GM12878 (cell line): ENCODE results near the gene HOATZ. TPM values are rescaled to one million over a fixed set of nuclear protein-coding genes. Genes with fewer than 3 reads are reported as not detected.
A peak's percentile ranks its signal among the peaks of the same experiment; 100 is the strongest.

Experiments used
- ATAC-seq: fragments of 200-7000 bp; cut with Tn5 transposase; 3 replicates; pipeline ENCODE4 v1.9.1; 2020; ENCODE audit warnings: mild to moderate bottlenecking, moderate library complexity
- BruUV-seq: library from RNA; stranded (reverse); fragments of 400-500 nt; replicated peaks from 2 replicates; lab custom pipeline; 2021; lab: Mats Ljungman, UMichigan
- CTCF ChIA-PET: fragments of 300-600 bp; sonication (Branson Sonifier 250); formaldehyde crosslinking; extraction: SDS; loops from one replicate; lab custom pipeline; 2021; ENCODE audit warnings: inconsistent platforms; lab: Yijun Ruan, JAX
- POLR2A ChIA-PET: fragments of 350-600 bp; formaldehyde crosslinking; extraction: SDS; loops from one replicate; lab custom pipeline; 2021; ENCODE audit warnings: inconsistent platforms; lab: Charles Lee
- RAD21 ChIA-PET: fragments of 300-600 bp; sonication (Branson Sonifier 250); formaldehyde crosslinking; loops from one replicate; lab custom pipeline; 2023; ENCODE audit warnings: antibody characterized with exemption; ENCODE audit not compliant: unreplicated experiment; lab: Charles Lee
- SMC1A ChIA-PET: fragments of 300-600 bp; sonication (Branson Sonifier 250); formaldehyde crosslinking; loops from one replicate; lab custom pipeline; 2023; ENCODE audit not compliant: unreplicated experiment, uncharacterized antibody; lab: Charles Lee
- DNase-seq: peaks from one replicate; pipeline ENCODE4 v3.0.0-alpha.2; 2011; ENCODE audit warnings: low read depth, low spot score
- FAIRE-seq: peaks from 3 replicates; lab custom pipeline; 2011; peaks lifted over from hg19 to GRCh38; lab: Jason Lieb, UNC
- H2AFZ ChIP-seq: 2 replicates; pipeline ENCODE4 v1.6.0; 2011; ENCODE audit warnings: low read depth, low read length, control low read depth; ENCODE audit not compliant: control insufficient read depth
- H3K27ac ChIP-seq: 2 replicates; pipeline ENCODE4 v1.5.1; 2011; ENCODE audit warnings: control low read depth; ENCODE audit not compliant: control insufficient read depth, insufficient read depth
- H3K27me3 ChIP-seq, 2 experiments: replicated peaks in 1 of 2; 2 replicates each; pipeline versions ENCODE4 v1.6.0 to v1.6.1; 2011; ENCODE audit warnings: low read length in 1 of 2; ENCODE audit not compliant: control insufficient read depth in 2 of 2, insufficient read depth in 2 of 2
- H3K36me3 ChIP-seq, 2 experiments: 2 replicates each; pipeline ENCODE4 v1.5.1; 2011; ENCODE audit warnings: low read length in 1 of 2; ENCODE audit not compliant: control insufficient read depth in 2 of 2, insufficient read depth in 2 of 2
- H3K4me1 ChIP-seq: 2 replicates; pipeline ENCODE4 v1.6.1; 2011; ENCODE audit warnings: mild to moderate bottlenecking, low read length, moderate library complexity, mixed read lengths; ENCODE audit not compliant: control insufficient read depth, insufficient read depth
- H3K4me2 ChIP-seq: 2 replicates; pipeline ENCODE4 v1.6.0; 2011; ENCODE audit warnings: control low read depth; ENCODE audit not compliant: control insufficient read depth, insufficient read depth
- H3K4me3 ChIP-seq: fragments of 200-600 bp; sonication (generic); 2 replicates; pipeline ENCODE4 v1.5.1; 2016
- H3K79me2 ChIP-seq: 2 replicates; pipeline ENCODE4 v1.6.0; 2011; ENCODE audit warnings: low read length; ENCODE audit not compliant: control insufficient read depth, insufficient read depth
- H3K9ac ChIP-seq: 2 replicates; pipeline ENCODE4 v1.8.0; 2011; ENCODE audit warnings: low read length, control low read depth, mixed read lengths; ENCODE audit not compliant: control insufficient read depth, insufficient read depth
- H3K9me3 ChIP-seq: replicated peaks from 3 replicates; pipeline ENCODE4 v1.5.1; 2011; ENCODE audit warnings: mild to moderate bottlenecking, low read length; ENCODE audit not compliant: control insufficient read depth, insufficient read depth
- H4K20me1 ChIP-seq: 2 replicates; pipeline ENCODE4 v1.6.0; 2011; ENCODE audit not compliant: control insufficient read depth, insufficient read depth
- CHD2 ChIP-seq: IDR thresholded peaks from 2 replicates; pipeline ENCODE4 v1.6.1; 2011; ENCODE audit warnings: low read depth, low read length, improper control_type of control experiment, borderline replicate concordance
- ESRRA ChIP-seq: IDR thresholded peaks from 2 replicates; pipeline ENCODE4 v1.6.1; 2012; ENCODE audit warnings: mild to moderate bottlenecking, low read length, improper control_type of control experiment
- JUNB ChIP-seq: IDR thresholded peaks from 2 replicates; pipeline ENCODE4 v1.6.1; 2016; ENCODE audit warnings: antibody characterized with exemption, mild to moderate bottlenecking
- LARP7 ChIP-seq: fragments of 450-650 bp; IDR thresholded peaks from 2 replicates; pipeline ENCODE4 v1.6.1; 2017; ENCODE audit warnings: mild to moderate bottlenecking
- NFIC ChIP-seq: IDR thresholded peaks from 2 replicates; pipeline ENCODE4 v1.6.1; 2012; ENCODE audit warnings: low read depth, mild to moderate bottlenecking, inconsistent platforms, low read length, moderate library complexity
- SRF ChIP-seq, 2 experiments: IDR thresholded peaks; 2 replicates each; pipeline ENCODE4 v1.6.1; 2011; ENCODE audit warnings: low read depth in 2 of 2, low read length in 2 of 2, mild to moderate bottlenecking in 1 of 2, moderate library complexity in 1 of 2
- TARDBP ChIP-seq: IDR thresholded peaks from 2 replicates; pipeline ENCODE4 v1.6.1; 2016; ENCODE audit warnings: borderline replicate concordance
- YBX1 ChIP-seq: fragments of 450-650 bp; IDR thresholded peaks from 2 replicates; pipeline ENCODE4 v1.6.1; 2016; ENCODE audit warnings: antibody characterized with exemption
- WGBS: methylation state at CpG from one replicate; pipeline ENCODE4 v1.1.6; 2016; ENCODE audit warnings: low lambda C conversion rate; ENCODE audit not compliant: insufficient replicate concordance, insufficient coverage; ENCODE audit errors: missing lambda C conversion rate; 5-methylcytosine and 5-hydroxymethylcytosine counted together
- in situ Hi-C: fragments of 300-500 bp; cut with MboI; formaldehyde crosslinking; loops from 9 replicates; pipeline ENCODE4 v1.14.3; 2018; ENCODE audit warnings: mixed read lengths
- intact Hi-C: fragments of 100-400 bp; cut with micrococcal nuclease; formaldehyde crosslinking; loops from one replicate; pipeline ENCODE4 v1.14.2; 2022; ENCODE audit not compliant: unreplicated experiment
- polyA plus RNA-seq, 11 experiments: library from polyadenylated mRNA; depleted of rRNA in 4 of 11; unstranded in 6 of 11; stranded (reverse) in 5 of 11; fragments of >200 nt; fragmentation: Nextera tagmentation in 4 of 11; fragmentation: Illumina TruSeq in 1 of 11; extraction: Ambion mirVana in 4 of 11; extraction: Trizol in 1 of 11; gene quantifications; 1 replicate in 1 of 11; 2 replicates in 10 of 11; pipeline versions ENCODE4 v1.2.1 to v1.2.3, GENCODE V29; 2011 to 2016; ENCODE audit warnings: inconsistent platforms in 2 of 11, missing spikeins in 2 of 11, low read depth in 1 of 11
- total RNA-seq, 4 experiments: library from RNA; depleted of rRNA in 3 of 4; stranded (reverse); fragments of >200 nt in 3 of 4; fragmentation: Illumina TruSeq in 1 of 4; extraction: Trizol in 1 of 4; gene quantifications; 2 replicates each; pipeline versions ENCODE4 v1.2.1 to v1.2.3, GENCODE V29; 2013 to 2021
- TF ChIP-seq, protein P1 (sequence below): fragments of 450-650 bp; IDR thresholded peaks from 2 replicates; pipeline ENCODE4 v1.6.1; 2018; ENCODE audit warnings: mild to moderate bottlenecking, low read depth, moderate library complexity; ENCODE audit not compliant: partially characterized antibody

HOATZ gene
- total and polyA plus RNA-seq, 10 of the 15 experiments (the other 5 are each of a cell fraction or from before 2014, with no cell fraction given), result 0.28 TPM; not detected in 9

DNA sequence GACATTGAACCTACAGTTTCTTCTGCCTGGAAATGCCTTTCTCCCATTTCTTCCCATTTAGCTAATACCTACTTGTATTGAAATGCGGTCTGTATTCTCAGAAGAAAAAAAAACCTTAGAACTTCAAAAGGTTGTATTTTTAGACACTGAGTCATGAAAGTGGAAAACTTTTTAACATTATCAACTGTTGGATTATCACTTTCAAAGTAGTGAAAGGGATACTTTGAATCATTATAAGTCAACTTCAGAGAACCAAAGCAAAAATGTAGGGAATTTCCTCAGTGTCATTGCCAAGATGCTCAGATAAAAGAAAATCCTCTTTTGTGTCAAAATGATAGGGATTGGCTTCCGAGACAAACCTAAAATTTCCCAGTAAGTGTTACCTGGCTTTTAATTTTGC is 6.6 kb downstream of the HOATZ start:
- no peak for TF ChIP-seq TARDBP
- TF ChIP-seq JUNB, result peak; percentile 36; the same call in 1 of the 2 replicates
- peak; percentile 55; the same call in 1 of the 2 replicates for TF ChIP-seq NFIC
- no peaks in the 10 kb centered on the region for H3K27me3 ChIP-seq
- no peak overlapping the region for H3K4me2 ChIP-seq
- ChIA-PET CTCF (interaction anchor here (1.1 kb wide), 1 partner anchor 11 kb away, joined by 5 read pairs; no protein-coding TSS in a partner anchor), RAD21 (no interaction called here), POLR2A (interaction anchor here (0.6 kb wide), 1 partner anchor 241 kb away, joined by 4 read pairs; no protein-coding TSS in a partner anchor), SMC1A (no interaction called here)
- FAIRE-seq, result no peak
- H2AFZ ChIP-seq, result no peak overlapping the region
- H3K9me3 ChIP-seq, result no peaks in the 10 kb centered on the region
- H3K79me2 ChIP-seq, result no peaks in the 10 kb centered on the region
- no peak for DNase-seq
- intact Hi-C loops (no loop called here), in situ Hi-C loops (no loop called here)
- no peaks in the 10 kb centered on the region for H4K20me1 ChIP-seq
- H3K27ac ChIP-seq, result no peak overlapping the region
- no peaks in the 10 kb centered on the region for H3K36me3 ChIP-seq
- H3K4me1 ChIP-seq, result no peaks in the 10 kb centered on the region
- H3K9ac ChIP-seq, result no peak overlapping the region
- no TSS peak for BruUV-seq
- no peak overlapping the region for H3K4me3 ChIP-seq
- no peak for ATAC-seq
- 0% methylated on average over 2 of the region's 2 CpGs for WGBS

DNA sequence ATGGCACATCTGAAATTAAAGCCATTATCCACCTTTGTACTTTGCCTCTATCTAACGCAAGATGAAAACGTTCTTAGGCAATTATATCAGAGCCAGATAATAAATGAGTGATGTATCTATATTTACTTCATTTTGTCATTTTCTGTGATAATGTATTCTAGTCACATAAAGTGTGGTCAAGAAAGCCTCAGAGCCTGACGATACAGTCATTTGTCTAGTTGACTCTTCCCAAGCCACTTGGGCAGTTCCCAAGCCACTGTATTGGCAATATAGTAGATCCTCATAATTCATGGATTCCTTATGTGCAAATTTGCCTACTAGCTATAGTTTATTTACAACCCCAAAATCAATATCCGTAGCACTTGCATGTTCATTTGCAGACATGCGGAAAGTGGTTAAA is 7.8 kb downstream of the HOATZ start:
- no peaks in the 10 kb centered on the region for H3K27me3 ChIP-seq
- intact Hi-C loops, result no loop called here
- CTCF ChIA-PET, result interaction anchor here (0.6 kb wide), 1 partner anchor 61 kb away, joined by 3 read pairs; no protein-coding TSS in a partner anchor
- no peaks in the 10 kb centered on the region for H3K36me3 ChIP-seq
- H4K20me1 ChIP-seq, result no peaks in the 10 kb centered on the region
- 60% methylated on average over 5 of the region's 5 CpGs for WGBS
- POLR2A ChIA-PET, result no interaction called here
- no peak overlapping the region for H3K4me3 ChIP-seq
- H3K4me2 ChIP-seq, result no peak overlapping the region
- no peak overlapping the region for H3K9ac ChIP-seq
- no peak for ATAC-seq
- TF ChIP-seq SRF (IDR thresholded peaks at IDR 0.05; ENCODE audit: low read depth in 2 of 2, low read length in 2 of 2) (no peak), CHD2 (no peak), YBX1 (no peak), LARP7 (no peak), ESRRA (no peak)
- TF ChIP-seq, protein P1, sequence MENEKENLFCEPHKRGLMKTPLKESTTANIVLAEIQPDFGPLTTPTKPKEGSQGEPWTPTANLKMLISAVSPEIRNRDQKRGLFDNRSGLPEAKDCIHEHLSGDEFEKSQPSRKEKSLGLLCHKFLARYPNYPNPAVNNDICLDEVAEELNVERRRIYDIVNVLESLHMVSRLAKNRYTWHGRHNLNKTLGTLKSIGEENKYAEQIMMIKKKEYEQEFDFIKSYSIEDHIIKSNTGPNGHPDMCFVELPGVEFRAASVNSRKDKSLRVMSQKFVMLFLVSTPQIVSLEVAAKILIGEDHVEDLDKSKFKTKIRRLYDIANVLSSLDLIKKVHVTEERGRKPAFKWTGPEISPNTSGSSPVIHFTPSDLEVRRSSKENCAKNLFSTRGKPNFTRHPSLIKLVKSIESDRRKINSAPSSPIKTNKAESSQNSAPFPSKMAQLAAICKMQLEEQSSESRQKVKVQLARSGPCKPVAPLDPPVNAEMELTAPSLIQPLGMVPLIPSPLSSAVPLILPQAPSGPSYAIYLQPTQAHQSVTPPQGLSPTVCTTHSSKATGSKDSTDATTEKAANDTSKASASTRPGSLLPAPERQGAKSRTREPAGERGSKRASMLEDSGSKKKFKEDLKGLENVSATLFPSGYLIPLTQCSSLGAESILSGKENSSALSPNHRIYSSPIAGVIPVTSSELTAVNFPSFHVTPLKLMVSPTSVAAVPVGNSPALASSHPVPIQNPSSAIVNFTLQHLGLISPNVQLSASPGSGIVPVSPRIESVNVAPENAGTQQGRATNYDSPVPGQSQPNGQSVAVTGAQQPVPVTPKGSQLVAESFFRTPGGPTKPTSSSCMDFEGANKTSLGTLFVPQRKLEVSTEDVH, result no peak
- TF ChIP-seq, all 136 proteins: peak for 0
- BruUV-seq, result no TSS peak
- H3K79me2 ChIP-seq, result no peaks in the 10 kb centered on the region
- FAIRE-seq (no peak), DNase-seq (no peak)
- H2AFZ ChIP-seq, result no peak overlapping the region
- no peaks in the 10 kb centered on the region for H3K9me3 ChIP-seq
- H3K4me1 ChIP-seq, result no peaks in the 10 kb centered on the region
- no peak overlapping the region for H3K27ac ChIP-seq
- in situ Hi-C loops, result no loop called here
- RAD21 ChIA-PET, result interaction anchor here (0.7 to 1.5 kb wide), 2 partner anchors 11 to 1241 kb away, joined by 3 to 4 read pairs; no protein-coding TSS in a partner anchor
- SMC1A ChIA-PET, result interaction anchor here (1.0 kb wide), 1 partner anchor 39 kb away, joined by 4 read pairs; no protein-coding TSS in a partner anchor
